ENCODE results near the gene STAT1.

GRCh38 chr2:190984595-190984994 is 29.4 kb downstream of the STAT1 start:
- TF ChIP-seq CTCF (optimal IDR thresholded peaks at IDR 0.05 in 1 of 3, IDR thresholded peaks at IDR 0.05 in 1 of 3, conservative IDR thresholded peaks at IDR 0.05 in 1 of 3; ENCODE audit: extremely low read depth in 1 of 3, insufficient read depth in 2 of 3, low read length in 3 of 3) = no peak
- no peak for TF ChIP-seq EZH2 (IDR thresholded peaks at IDR 0.05; ENCODE audit: low read length)

Data from keratinocyte (primary cell).